HG03460 (cell line): ENCODE measurements around the gene PLXDC1.

Experiments used
- ATAC-seq: cut with Tn5 transposase; IDR thresholded peaks from one replicate; pipeline ENCODE4 v1.9.1; 2021; ENCODE audit not compliant: unreplicated experiment

Gene PLXDC1

DNA sequence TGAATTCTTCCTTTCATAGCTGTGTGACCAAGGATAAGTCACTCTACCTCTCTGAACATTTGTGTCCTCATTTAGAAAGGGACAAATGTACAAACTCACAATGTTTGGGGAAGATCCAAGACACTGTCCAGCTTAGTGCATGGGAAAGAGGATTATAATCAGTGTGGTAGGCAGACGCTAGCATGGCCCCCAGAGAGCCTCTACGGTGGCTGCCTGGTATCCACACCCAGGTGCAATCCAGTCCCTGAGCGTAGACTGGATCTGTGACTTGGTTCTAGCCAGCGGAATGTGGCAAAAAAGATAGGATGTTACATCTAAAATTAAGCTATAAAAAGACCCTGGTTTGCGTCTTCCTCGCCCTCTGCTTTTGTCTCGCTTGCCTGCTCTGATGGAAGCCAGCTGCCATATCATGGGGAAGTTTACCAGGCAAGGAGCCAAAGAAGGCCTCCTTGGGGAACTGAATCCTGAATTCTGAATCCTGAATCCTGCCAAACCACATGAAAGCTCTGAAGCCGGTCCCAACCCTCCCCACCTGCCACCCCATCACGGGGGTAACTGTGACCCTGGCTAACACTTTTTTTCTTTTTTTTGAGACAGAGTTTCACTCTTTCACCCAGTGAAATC, 51.7 kb downstream of the PLXDC1 start:
- no peak for ATAC-seq

DNA sequence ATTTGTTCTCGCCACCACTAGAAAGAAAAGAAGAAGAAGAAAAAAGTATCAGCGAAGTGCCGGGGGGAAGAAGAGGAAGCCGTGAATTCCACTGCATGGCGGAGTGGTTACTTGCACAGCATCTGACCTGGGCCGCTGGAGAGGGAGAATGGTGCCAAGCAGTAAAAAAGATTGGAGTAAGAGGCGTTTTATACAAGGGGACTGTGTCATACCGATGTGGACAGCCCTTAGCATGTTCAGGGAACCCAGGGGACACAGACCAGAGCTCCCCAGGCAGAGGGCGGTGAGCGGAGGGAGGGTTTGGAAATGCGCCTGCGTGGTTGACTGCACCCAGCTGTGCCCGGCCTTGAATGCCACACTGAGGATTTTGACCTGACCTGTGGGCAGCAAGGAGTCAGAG, 52.8 kb downstream of the PLXDC1 start:
- no peak for ATAC-seq

- no peak for ATAC-seq
These were observed 53.9 kb downstream of the PLXDC1 start for GRCh38 chr17:39097537-39097936.

DNA sequence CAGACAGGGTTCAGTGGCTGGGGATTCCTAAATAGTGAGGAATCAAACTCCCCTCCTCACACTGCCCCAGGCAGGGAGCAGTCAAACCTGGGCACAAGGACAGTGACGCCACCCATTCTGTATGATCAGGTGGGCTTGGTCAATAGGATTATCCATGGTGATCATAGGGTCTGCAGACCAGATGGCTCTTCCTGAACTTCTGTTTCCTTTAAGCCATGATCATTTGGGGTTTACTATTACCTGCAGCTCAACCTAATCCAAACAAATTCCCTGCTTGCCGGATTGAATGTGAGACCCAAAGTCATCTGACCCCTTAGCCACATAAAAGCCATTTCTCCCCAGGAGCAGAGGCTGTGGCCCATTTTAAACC, 54.3 kb downstream of the PLXDC1 start:
- ATAC-seq: no peak

GRCh38 chr17:39096508-39097149, 54.8 kb downstream of the PLXDC1 start:
- no peak for ATAC-seq

- ATAC-seq: no peak
These were observed 56.1 kb downstream of the PLXDC1 start for GRCh38 chr17:39095309-39095686.

- no peak for ATAC-seq
These were observed 56.7 kb downstream of the PLXDC1 start for GRCh38 chr17:39094607-39095308.

- no peak for ATAC-seq
These were observed 58.7 kb downstream of the PLXDC1 start for GRCh38 chr17:39092692-39093230.

DNA sequence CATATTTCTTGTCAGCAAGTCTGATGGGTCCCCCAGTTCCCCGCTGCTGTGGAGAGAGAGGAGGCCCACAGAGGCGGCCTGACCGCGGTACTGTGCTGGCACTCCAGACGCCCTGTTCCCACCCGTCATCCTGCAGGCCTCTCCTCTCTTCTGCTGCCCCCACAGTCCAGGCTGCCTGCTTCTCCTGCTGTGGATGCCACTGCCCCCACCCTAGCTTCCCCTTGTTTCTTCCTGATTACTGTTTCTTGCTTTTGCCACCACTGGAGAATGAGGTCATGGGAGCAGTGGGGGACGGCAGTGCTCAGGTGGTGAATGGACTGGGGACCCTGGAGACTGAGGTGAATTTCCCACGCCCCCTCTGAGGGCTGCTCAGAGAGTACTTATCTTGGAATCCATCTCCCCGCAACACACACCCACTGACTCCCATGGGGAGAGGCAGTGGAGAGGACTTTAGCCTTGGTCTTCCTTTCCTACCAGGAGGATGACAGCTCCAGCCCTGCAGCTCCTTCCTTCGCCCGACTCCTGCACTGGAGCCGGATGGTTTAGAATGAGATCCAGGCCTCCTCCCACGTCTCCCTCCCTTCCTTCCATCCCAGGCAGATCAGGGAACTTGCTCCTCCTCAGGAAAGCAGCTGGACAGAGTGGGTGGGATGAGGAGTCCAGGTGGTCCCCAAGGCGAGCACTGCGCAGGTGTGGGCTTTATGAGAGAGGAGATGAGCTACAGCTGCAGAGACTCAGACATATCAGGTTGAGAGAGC, 60.4 kb downstream of the PLXDC1 start:
- no peak for ATAC-seq

GRCh38 chr17:39090400-39090799, 61.0 kb downstream of the PLXDC1 start:
- no peak for ATAC-seq

- ATAC-seq: no peak
These were observed 66.9 kb downstream of the PLXDC1 start for GRCh38 chr17:39084558-39084957.

DNA sequence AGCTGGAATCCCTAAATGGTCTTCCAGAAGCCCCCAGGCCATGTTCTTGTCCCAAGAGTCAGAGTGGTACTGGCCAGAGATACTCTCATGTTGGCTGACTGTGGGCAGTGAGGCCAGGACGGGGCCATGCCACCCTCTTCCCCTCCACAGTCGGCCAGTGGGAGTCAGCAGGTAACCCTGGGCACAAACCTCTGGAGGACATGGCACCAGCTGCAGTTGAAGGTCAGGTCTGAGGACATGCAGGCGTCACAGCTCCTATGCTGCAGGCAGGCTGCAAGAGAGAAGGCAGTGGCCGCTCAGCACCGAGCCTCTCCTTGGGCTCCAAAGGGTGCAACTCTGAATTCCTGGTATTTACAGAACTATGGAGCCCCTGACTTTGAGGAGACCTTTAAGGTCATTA, 68.2 kb downstream of the PLXDC1 start:
- no peak for ATAC-seq

- ATAC-seq: no peak
These were observed 69.0 kb downstream of the PLXDC1 start for GRCh38 chr17:39082482-39082881.

DNA sequence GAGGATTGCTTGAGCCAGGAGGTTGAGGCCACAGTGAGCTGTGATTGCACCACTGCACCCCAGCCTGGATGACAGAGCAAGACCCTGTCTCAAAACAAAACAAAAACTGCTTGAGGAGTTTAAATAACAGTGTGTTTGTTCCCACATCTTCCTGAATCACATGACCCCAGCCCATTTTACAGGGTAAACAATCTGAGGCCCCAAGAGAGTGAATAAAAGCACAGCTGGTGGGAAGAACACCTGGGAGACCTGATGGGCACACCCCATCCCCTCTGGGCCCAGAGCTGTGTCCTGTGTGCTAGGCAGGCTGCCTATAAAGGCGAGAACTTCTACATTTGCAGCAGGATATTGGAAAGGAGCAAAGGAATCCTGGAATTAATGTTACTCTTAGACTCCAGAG, 69.6 kb downstream of the PLXDC1 start:
- ATAC-seq: no peak

GRCh38 chr17:39080421-39081078, 70.9 kb downstream of the PLXDC1 start:
- ATAC-seq: no peak

GRCh38 chr17:39079836-39080235, 71.6 kb downstream of the PLXDC1 start:
- no peak for ATAC-seq

DNA sequence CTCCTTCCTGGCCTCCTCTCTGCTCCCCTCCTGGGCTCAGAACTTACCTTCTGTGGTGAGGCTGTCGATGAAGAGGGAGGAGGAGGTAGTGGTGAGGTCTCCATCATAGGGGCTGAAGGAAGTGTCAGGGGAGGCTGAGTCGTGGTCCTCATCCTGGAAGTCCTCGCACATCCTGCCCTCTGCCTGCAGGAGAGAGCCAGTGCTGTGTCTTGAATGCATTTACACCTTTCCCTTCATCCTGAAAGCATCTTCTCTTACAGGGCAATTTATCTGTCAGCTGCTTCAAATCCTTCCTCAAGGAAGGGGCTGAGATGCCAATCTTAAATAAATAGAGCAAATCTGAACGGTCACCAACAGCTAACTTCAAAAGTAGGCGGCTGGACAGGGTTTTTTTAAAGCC, 73.6 kb downstream of the PLXDC1 start:
- no peak for ATAC-seq

- no peak for ATAC-seq
These were observed 74.2 kb downstream of the PLXDC1 start for GRCh38 chr17:39077252-39077651.

GRCh38 chr17:39074676-39075075, 76.8 kb downstream of the PLXDC1 start:
- ATAC-seq: no peak

DNA sequence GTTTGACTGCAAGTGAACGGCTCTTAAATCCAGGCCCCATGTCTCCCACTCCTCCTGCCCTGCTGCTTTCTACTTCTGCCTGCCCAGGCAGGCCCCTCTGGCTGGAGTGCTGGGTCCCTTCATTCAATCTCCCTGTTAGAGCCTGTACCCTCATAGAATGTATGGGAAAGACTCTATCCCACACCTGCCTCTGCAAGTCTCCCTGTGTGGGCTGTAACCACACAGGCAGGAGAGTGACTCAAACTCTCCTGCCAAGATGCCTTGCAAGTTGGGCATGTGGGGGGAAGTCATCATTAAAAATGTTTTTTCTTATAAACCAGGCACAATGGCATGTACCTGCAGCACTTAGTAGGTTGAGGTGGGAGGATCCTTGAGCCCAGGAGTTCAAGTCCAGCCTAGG, 77.5 kb downstream of the PLXDC1 start:
- ATAC-seq: no peak

- no peak for ATAC-seq
These were observed 78.1 kb downstream of the PLXDC1 start for GRCh38 chr17:39073353-39073752.
